Measurements from ENCODE around the gene WDR41. TPM values are rescaled to one million over a fixed set of nuclear protein-coding genes. Genes with fewer than 3 reads are reported as not detected.

WDR41 gene
- total and polyA plus RNA-seq, 9 of the 15 experiments (the other 6 are each of a cell fraction or from before 2014, with no cell fraction given), result 33.6 to 67.2 (median 55.5) TPM

DNA sequence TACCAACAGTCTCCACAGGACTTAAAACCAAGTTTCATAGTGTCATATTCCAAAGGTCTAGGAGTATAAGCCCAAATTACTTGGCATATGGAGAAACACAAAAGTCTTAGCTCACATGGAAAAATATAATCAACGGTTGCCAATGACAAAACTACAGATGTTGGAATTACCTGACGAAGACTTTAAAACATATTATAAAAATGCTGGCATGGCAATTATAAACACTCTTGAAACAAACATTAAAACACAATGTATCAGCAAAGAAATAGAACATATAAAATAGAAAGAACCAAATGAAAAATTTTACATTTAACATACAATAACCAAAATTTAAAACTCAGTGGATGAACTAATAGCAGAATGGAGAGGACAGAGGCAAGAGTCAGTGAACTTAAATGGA lies 7.9 kb upstream of the WDR41 start:
- ChIA-PET POLR2A (no interaction called here), CTCF (ENCODE audit: low intra/inter-chr PET ratio) (no interaction called here)
- Histone ChIP-seq H3K36me3 (ENCODE audit: control insufficient read depth, insufficient read depth, low read length) (no peaks in the 10 kb centered on the region), H3K4me2 (ENCODE audit: insufficient read depth, low read length) (no peak overlapping the region), H4K20me1 (replicated peaks; ENCODE audit: control insufficient read depth, insufficient read depth, low read length) (no peaks in the 10 kb centered on the region), H3K79me2 (ENCODE audit: control insufficient read depth, insufficient read depth, low read length) (no peaks in the 10 kb centered on the region), H3K4me3 (no peak overlapping the region), H3K9me1 (ENCODE audit: control insufficient read depth, insufficient read depth, low read length) (no peaks in the 10 kb centered on the region), H2AFZ (ENCODE audit: low read depth, low read length) (no peak overlapping the region), H3K27me3 (ENCODE audit: control insufficient read depth in 2 of 2, insufficient read depth in 2 of 2, low read length in 2 of 2) (no peaks in the 10 kb centered on the region), H3K27ac (ENCODE audit: extremely low read depth, low read depth, low read length) (no peak overlapping the region), H3K9ac (ENCODE audit: insufficient read depth in 1 of 2, low read depth in 2 of 2, low read length in 2 of 2) (no peak overlapping the region), H3K4me1 (replicated peaks in 1 of 2; ENCODE audit: control insufficient read depth in 2 of 2, insufficient read depth in 2 of 2, low read length in 2 of 2) (no peaks in the 10 kb centered on the region), H3K9me3 (replicated peaks; ENCODE audit: control insufficient read depth, insufficient read depth, low read depth, low read length) (no peaks in the 10 kb centered on the region)
- 3% methylated on average over 2 of the region's 2 CpGs for WGBS (ENCODE audit: insufficient coverage, low coverage, missing lambda C conversion rate)
- BruUV-seq (replicated peaks), result no TSS peak
- TF ChIP-seq C11orf30 (IDR thresholded peaks at IDR 0.05; ENCODE audit: low read depth) (peak; percentile 42; the same call in 1 of the 2 replicates), ZNF316 (IDR thresholded peaks at IDR 0.05) (peak; percentile 76), MAFG (tag; conservative IDR thresholded peaks at IDR 0.05) (peak; percentile 25; the same call in 1 of the 2 replicates)
- TF ChIP-seq, protein P1, sequence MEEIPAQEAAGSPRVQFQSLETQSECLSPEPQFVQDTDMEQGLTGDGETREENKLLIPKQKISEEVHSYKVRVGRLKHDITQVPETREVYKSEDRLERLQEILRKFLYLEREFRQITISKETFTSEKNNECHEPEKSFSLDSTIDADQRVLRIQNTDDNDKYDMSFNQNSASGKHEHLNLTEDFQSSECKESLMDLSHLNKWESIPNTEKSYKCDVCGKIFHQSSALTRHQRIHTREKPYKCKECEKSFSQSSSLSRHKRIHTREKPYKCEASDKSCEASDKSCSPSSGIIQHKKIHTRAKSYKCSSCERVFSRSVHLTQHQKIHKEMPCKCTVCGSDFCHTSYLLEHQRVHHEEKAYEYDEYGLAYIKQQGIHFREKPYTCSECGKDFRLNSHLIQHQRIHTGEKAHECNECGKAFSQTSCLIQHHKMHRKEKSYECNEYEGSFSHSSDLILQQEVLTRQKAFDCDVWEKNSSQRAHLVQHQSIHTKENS (CRISPR knock-in tag; IDR thresholded peaks at IDR 0.05), result no peak
- in situ Hi-C loops (cut with MboI) (no loop called here), intact Hi-C loops (cut with micrococcal nuclease) (no loop called here)
- no peak for ATAC-seq
- DNase-seq (ENCODE audit: extremely low read depth in 1 of 4, low spot score in 3 of 4), result no peak
- no peak for FAIRE-seq

DNA sequence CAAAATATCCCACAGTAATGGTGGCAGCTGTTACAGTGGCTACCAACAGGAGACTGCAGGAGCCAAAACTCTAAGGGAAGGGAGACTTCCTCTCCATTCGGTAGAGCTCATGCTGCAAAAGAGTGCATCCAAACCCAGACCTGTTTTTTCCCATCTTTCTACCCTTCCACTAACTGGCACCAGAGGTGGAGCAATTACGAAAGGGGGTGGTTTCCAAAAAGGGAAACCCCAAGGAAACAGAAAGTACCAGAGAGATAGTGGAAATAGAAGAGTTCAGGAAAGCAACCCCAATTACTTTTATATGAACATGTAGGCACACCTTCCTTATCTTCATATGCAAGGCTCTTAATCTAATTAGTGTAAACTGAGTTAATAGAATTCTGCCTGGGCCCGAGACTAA lies 7.3 kb upstream of the WDR41 start:
- no peaks in the 10 kb centered on the region for H3K9me3 ChIP-seq (replicated peaks; ENCODE audit: control insufficient read depth, insufficient read depth, low read depth, low read length)
- no peak overlapping the region for H3K4me3 ChIP-seq
- H3K79me2 ChIP-seq (ENCODE audit: control insufficient read depth, insufficient read depth, low read length), result no peaks in the 10 kb centered on the region
- no peak for DNase-seq (ENCODE audit: extremely low read depth in 1 of 4, low spot score in 3 of 4)
- no peak for TF ChIP-seq TAF9B (IDR thresholded peaks at IDR 0.05; ENCODE audit: partially characterized antibody)
- no peak for TF ChIP-seq SETDB1 (IDR thresholded peaks at IDR 0.05; ENCODE audit: low read length)
- no peak for TF ChIP-seq HNRNPK (IDR thresholded peaks at IDR 0.05; ENCODE audit: low read depth, low read length, poor library complexity, severe bottlenecking)
- no peak for TF ChIP-seq TEAD4 (IDR thresholded peaks at IDR 0.05; ENCODE audit: low read length)
- TF ChIP-seq TEAD4 (CRISPR knock-in tag; IDR thresholded peaks at IDR 0.05; ENCODE audit: borderline replicate concordance), result no peak
- H3K27ac ChIP-seq (ENCODE audit: extremely low read depth, low read depth, low read length), result no peak overlapping the region
- H3K36me3 ChIP-seq (ENCODE audit: control insufficient read depth, insufficient read depth, low read length), result no peaks in the 10 kb centered on the region
- H3K4me2 ChIP-seq (ENCODE audit: insufficient read depth, low read length), result no peak overlapping the region
- H3K4me1 ChIP-seq (replicated peaks in 1 of 2; ENCODE audit: control insufficient read depth in 2 of 2, insufficient read depth in 2 of 2, low read length in 2 of 2), result no peaks in the 10 kb centered on the region
- no peak for ATAC-seq
- H3K9me1 ChIP-seq (ENCODE audit: control insufficient read depth, insufficient read depth, low read length), result no peaks in the 10 kb centered on the region
- FAIRE-seq, result no peak
- H3K27me3 ChIP-seq (ENCODE audit: control insufficient read depth in 2 of 2, insufficient read depth in 2 of 2, low read length in 2 of 2), result no peaks in the 10 kb centered on the region
- in situ Hi-C loops (cut with MboI), result no loop called here
- WGBS (ENCODE audit: insufficient coverage, low coverage, missing lambda C conversion rate), result 0% methylated on average over 3 of the region's 3 CpGs
- H2AFZ ChIP-seq (ENCODE audit: low read depth, low read length), result no peak overlapping the region
- POLR2A ChIA-PET, result interaction anchor here (0.6 kb wide), 1 partner anchor 60 kb away, joined by 3 read pairs; no protein-coding TSS in a partner anchor
- CTCF ChIA-PET (ENCODE audit: low intra/inter-chr PET ratio), result no interaction called here
- no peak overlapping the region for H3K9ac ChIP-seq (ENCODE audit: insufficient read depth in 1 of 2, low read depth in 2 of 2, low read length in 2 of 2)
- intact Hi-C loops (cut with micrococcal nuclease), result no loop called here
- no peaks in the 10 kb centered on the region for H4K20me1 ChIP-seq (replicated peaks; ENCODE audit: control insufficient read depth, insufficient read depth, low read length)
- BruUV-seq (replicated peaks), result no TSS peak

Data from K562 (cell line).